Right lobe of liver (tissue), 6 donors: ENCODE data around the gene DCLRE1B. TPM values are rescaled to one million over a fixed set of nuclear protein-coding genes. Genes with fewer than 3 reads are reported as not detected.

Source experiments
- ATAC-seq, 4 donors: fragments of 200-7000 bp; cut with Tn5 transposase; one replicate each; pipeline ENCODE4 v1.9.1; 2020; ENCODE audit warnings: mild to moderate bottlenecking in 4 of 4, moderate library complexity in 4 of 4
- DNase-seq, 3 donors: peaks; one replicate each; pipeline ENCODE4 v3.0.0-alpha.2; 2020
- H3K27ac ChIP-seq, 3 donors: fragments of 200-600 bp; one replicate each; pipeline ENCODE4 v1.8.0; 2022
- H3K27me3 ChIP-seq, 2 donors: fragments of 200-600 bp; one replicate each; pipeline ENCODE4 v1.8.0; 2022
- H3K36me3 ChIP-seq, 4 donors: fragments of 200-600 bp; sonication (generic) in 1 of 4; one replicate each; pipeline versions ENCODE4 v1.5.1 to v1.8.0; 2017 to 2022; ENCODE audit warnings: control low read depth in 1 of 4
- H3K4me1 ChIP-seq, 4 donors: fragments of 200-600 bp; sonication (generic) in 1 of 4; one replicate each; pipeline versions ENCODE4 v1.5.1 to v1.8.0; 2017 to 2022; ENCODE audit warnings: control low read depth in 1 of 4
- H3K4me3 ChIP-seq, 3 donors: fragments of 200-600 bp; one replicate each; pipeline ENCODE4 v1.8.0; 2022
- H3K9me3 ChIP-seq, 4 donors: fragments of 200-600 bp; sonication (generic) in 1 of 4; one replicate each; pipeline versions ENCODE4 v1.5.1 to v1.8.0; 2017 to 2022; ENCODE audit warnings: control low read depth in 1 of 4
- POLR2A ChIP-seq: fragments of 450-650 bp; IDR thresholded peaks from one replicate; pipeline ENCODE4 v1.6.1; 2017; ENCODE audit warnings: antibody characterized with exemption, mild to moderate bottlenecking
- WGBS: methylation state at CpG from one replicate; pipeline ENCODE4 v1.1.6; 2018; ENCODE audit warnings: low coverage, low lambda C conversion rate; ENCODE audit not compliant: insufficient coverage; ENCODE audit errors: missing lambda C conversion rate; 5-methylcytosine and 5-hydroxymethylcytosine counted together
- intact Hi-C, 2 donors: fragments of 100-400 bp; cut with DNase I; formaldehyde crosslinking; loops; one replicate each; pipeline versions ENCODE4 v1.11.2 to v1.14.1; 2022
- total RNA-seq, 6 experiments: library from RNA; depleted of rRNA in 2 of 6; stranded (reverse); fragments of >200 nt in 2 of 6; fragmentation: NEBNext Ultra II Directional in 3 of 6; extraction: Animal tissue kit (Norgen Biotek cat#: 25700) in 3 of 6; gene quantifications; one replicate each; pipeline versions ENCODE4 v1.1.0 to v1.2.4, GENCODE V29; 2016 to 2023
- TF ChIP-seq, protein P1 (sequence below), 4 donors: fragments of 200-600 bp in 3 of 4; fragments of 450-650 bp in 1 of 4; IDR thresholded peaks; one replicate each; pipeline versions ENCODE4 v1.5.1 to v1.8.0; 2016 to 2022; ENCODE audit warnings: antibody characterized with exemption in 4 of 4, mild to moderate bottlenecking in 2 of 4
- donor health status: DM: no; HTN: yes; CAD: no.
- donor health status: DM: no; HTN: no; CAD: no.
- donor health status: DM: no; HTN: no; CAD: no.
- donor health status: DM: no; HTN: yes; CAD: no.
- donor health status: DM: no; HTN: yes; CAD: no.

The DCLRE1B gene
- total RNA-seq, 6 experiments from 2014 or later: 1.6 to 3.3 (median 1.9) TPM

DNA sequence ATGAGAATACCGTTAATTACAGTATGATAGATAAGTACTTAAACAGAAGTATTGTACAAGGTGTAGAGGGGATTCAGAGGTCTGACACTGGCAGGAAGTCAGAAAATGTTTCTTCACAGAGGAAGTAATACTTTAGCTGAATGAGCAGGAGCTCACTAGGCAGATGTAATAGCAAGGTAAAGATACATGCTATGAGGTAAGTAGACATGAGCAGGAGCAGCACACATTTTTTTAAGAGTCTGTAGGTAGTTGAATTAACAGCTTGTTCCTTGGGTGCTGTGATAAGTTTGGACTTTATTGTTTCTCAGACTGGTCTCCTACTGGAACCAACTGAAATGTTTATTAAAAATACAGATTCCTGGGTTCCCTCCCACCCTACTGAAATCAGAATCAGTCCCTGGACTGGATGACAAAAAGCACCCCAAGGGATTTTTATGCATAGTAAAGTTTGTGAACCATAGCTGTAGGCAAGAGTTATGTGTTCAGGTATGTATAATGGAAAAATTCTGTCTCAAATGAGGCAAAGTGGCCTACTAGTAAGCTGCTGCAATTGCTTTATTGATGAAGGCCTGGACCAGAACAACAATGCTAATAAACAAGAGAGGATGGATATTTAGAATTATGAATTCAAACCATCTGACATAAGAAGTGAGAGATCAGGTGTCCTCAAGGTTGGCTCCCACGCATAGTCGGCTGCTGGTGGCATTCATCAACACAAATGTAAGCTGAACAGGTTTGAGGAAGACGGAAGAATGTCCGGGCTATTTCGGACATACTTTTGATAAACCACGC is 1.4 kb upstream of the DCLRE1B start:
- Histone ChIP-seq H3K4me3 (peak overlapping the region; percentile 67 to 76 (median 72)), H3K4me1 (peaks cover 0 to 13% (median 0%) of the 10 kb centered on the region in 4 donors), H3K27me3 (no peaks in the 10 kb centered on the region), H3K36me3 (peaks cover 0 to 12% (median 0%) of the 10 kb centered on the region in 4 donors), H3K27ac (peak overlapping the region; percentile 87 to 96 (median 94)), H3K9me3 (no peaks in the 10 kb centered on the region)
- ATAC-seq (no peak), DNase-seq (no peak)
- intact Hi-C loops: no loop called here
- no peak for TF ChIP-seq POLR2A
- TF ChIP-seq, protein P1, sequence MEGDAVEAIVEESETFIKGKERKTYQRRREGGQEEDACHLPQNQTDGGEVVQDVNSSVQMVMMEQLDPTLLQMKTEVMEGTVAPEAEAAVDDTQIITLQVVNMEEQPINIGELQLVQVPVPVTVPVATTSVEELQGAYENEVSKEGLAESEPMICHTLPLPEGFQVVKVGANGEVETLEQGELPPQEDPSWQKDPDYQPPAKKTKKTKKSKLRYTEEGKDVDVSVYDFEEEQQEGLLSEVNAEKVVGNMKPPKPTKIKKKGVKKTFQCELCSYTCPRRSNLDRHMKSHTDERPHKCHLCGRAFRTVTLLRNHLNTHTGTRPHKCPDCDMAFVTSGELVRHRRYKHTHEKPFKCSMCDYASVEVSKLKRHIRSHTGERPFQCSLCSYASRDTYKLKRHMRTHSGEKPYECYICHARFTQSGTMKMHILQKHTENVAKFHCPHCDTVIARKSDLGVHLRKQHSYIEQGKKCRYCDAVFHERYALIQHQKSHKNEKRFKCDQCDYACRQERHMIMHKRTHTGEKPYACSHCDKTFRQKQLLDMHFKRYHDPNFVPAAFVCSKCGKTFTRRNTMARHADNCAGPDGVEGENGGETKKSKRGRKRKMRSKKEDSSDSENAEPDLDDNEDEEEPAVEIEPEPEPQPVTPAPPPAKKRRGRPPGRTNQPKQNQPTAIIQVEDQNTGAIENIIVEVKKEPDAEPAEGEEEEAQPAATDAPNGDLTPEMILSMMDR (IDR thresholded peaks at IDR 0.05): no peak
- WGBS: 27% methylated on average over 7 of the region's 7 CpGs

- Histone ChIP-seq H3K36me3 (peaks cover 0 to 11% (median 0%) of the 10 kb centered on the region in 4 donors), H3K9me3 (no peaks in the 10 kb centered on the region), H3K27me3 (no peaks in the 10 kb centered on the region), H3K4me1 (peaks cover 0 to 13% (median 0%) of the 10 kb centered on the region in 4 donors), H3K27ac (peak overlapping the region; percentile 87 to 96 (median 94)), H3K4me3 (peak overlapping the region; percentile 67 to 76 (median 72))
- DNase-seq (no peak), ATAC-seq (peak in 3 of 4 donors; percentile 29 to 33 (median 31))
- intact Hi-C loops: no loop called here
- TF ChIP-seq, protein P1 (IDR thresholded peaks at IDR 0.05): no peak
- TF ChIP-seq POLR2A: no peak
- 2% methylated on average over 11 of the region's 11 CpGs for WGBS
Measured at GRCh38 chr1:113904293-113904673, 843 bp upstream of the DCLRE1B start.

GRCh38 chr1:113905435-113905861 is 322 bp downstream of the DCLRE1B start:
- ATAC-seq: no peak
- H3K36me3 ChIP-seq: no peaks in the 10 kb centered on the region
- TF ChIP-seq, protein P1 (IDR thresholded peaks at IDR 0.05): no peak
- TF ChIP-seq POLR2A: no peak
- H3K9me3 ChIP-seq: no peaks in the 10 kb centered on the region
- intact Hi-C loops: no loop called here
- peak in 1 of 3 donors; percentile 44 for DNase-seq
- WGBS: 4% methylated on average over 8 of the region's 17 CpGs
- no peaks in the 10 kb centered on the region for H3K27me3 ChIP-seq
- peak overlapping the region; percentile 67 to 76 (median 72) for H3K4me3 ChIP-seq
- peaks cover 0 to 13% (median 0%) of the 10 kb centered on the region in 4 donors for H3K4me1 ChIP-seq
- H3K27ac ChIP-seq: peak overlapping the region; percentile 50 to 87 (median 79)

DNA sequence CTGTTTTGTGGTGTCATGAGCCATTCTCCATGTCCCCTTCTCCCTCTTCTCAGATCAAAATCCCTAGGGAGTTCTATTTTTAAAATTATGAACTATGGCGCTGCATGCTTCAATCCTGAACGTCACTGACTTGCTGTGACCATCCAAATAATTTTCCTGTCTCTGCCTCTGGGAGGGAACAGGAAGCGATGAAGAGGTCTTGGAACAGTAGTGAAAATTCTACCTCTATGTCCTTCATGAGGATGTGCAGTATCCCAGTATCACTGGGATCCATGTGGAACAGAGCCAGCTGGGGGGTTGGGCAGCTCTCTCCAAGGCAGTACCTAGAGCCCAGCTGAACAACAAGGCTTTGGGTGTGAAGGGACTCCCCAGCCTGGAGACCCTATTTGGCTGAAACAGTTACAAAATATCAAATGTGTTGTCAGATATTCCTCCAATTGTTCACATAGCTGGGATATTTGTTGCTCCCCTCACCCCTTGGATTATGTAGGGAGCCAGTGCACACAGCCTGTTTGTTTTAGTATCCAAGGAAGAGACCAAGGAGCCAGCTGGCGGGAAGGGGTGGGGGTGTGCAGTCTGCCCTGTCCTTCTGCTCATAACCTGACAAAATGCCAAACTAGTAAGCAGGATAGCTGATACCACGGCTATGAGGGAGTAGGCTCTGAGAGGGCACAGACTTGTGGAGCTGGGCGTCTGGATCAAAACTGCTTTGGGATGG is 7.6 kb downstream of the DCLRE1B start:
- 64% methylated on average over 5 of the region's 6 CpGs for WGBS
- no peak for TF ChIP-seq POLR2A
- TF ChIP-seq, protein P1 (IDR thresholded peaks at IDR 0.05): no peak
- no peak overlapping the region for H3K27ac ChIP-seq
- H3K9me3 ChIP-seq: no peaks in the 10 kb centered on the region
- no peak overlapping the region for H3K4me3 ChIP-seq
- peak in 3 of 4 donors; percentile 35 to 54 (median 41) for ATAC-seq
- no peaks in the 10 kb centered on the region for H3K4me1 ChIP-seq
- DNase-seq: no peak
- intact Hi-C loops: no loop called here
- no peaks in the 10 kb centered on the region for H3K27me3 ChIP-seq
- peaks cover 0 to 6% (median 2%) of the 10 kb centered on the region in 4 donors for H3K36me3 ChIP-seq
